Measurements from ENCODE around the gene BEND6.

- no peak for TF ChIP-seq EP300 (IDR thresholded peaks at IDR 0.05)
- TF ChIP-seq CTCF (IDR thresholded peaks at IDR 0.05): no peak
Measured at GRCh38 chr6:56996401-56996800, 41.5 kb downstream of the BEND6 start.
